PC-3 (cell line): ENCODE measurements around the gene JMJD4. TPM values are rescaled to one million over a fixed set of nuclear protein-coding genes. Genes with fewer than 3 reads are reported as not detected.

Experiments used
- ATAC-seq: fragments of 200-7000 bp; cut with Tn5 transposase; 2 replicates; pipeline ENCODE4 v1.9.1; 2020; ENCODE audit warnings: mild to moderate bottlenecking, moderate library complexity
- BruUV-seq: library from RNA; stranded (reverse); fragments of 400-500 nt; replicated peaks from 2 replicates; lab custom pipeline; 2021; lab: Mats Ljungman, UMichigan
- CTCF ChIA-PET: fragments of 300-600 bp; sonication (Branson Sonifier 250); formaldehyde crosslinking; loops from one replicate; lab custom pipeline; 2022; ENCODE audit warnings: antibody characterized with exemption; lab: Charles Lee
- POLR2A ChIA-PET: fragments of 300-600 bp; sonication (Branson Sonifier 250); formaldehyde crosslinking; loops from one replicate; lab custom pipeline; 2022; ENCODE audit warnings: antibody characterized with exemption; ENCODE audit not compliant: unreplicated experiment; lab: Charles Lee
- DNase-seq: peaks from one replicate; pipeline ENCODE4 v3.0.0-alpha.2; 2015
- H2AFZ ChIP-seq: fragments of 300-600 bp; sonication (generic); 2 replicates; pipeline ENCODE4 v1.6.0; 2016; ENCODE audit warnings: antibody characterized with exemption, low read length
- H3F3A ChIP-seq: fragments of 300-600 bp; sonication (generic); one replicate; pipeline ENCODE4 v1.6.0; 2017; ENCODE audit warnings: antibody characterized with exemption, low read length, control low read depth, mild to moderate bottlenecking; ENCODE audit not compliant: unreplicated experiment
- H3K27ac ChIP-seq: fragments of 300-600 bp; sonication (generic); 2 replicates; pipeline ENCODE4 v1.5.1; 2016; ENCODE audit warnings: mild to moderate bottlenecking, low read length
- H3K27me3 ChIP-seq: fragments of 300-600 bp; sonication (generic); 2 replicates; pipeline ENCODE4 v1.6.1; 2016; ENCODE audit warnings: low read length, mixed read lengths
- H3K36me3 ChIP-seq: fragments of 300-600 bp; sonication (generic); 2 replicates; pipeline ENCODE4 v1.6.1; 2016; ENCODE audit warnings: low read depth, mixed run types, low read length, mixed read lengths
- H3K4me1 ChIP-seq: fragments of 300-600 bp; sonication (generic); 2 replicates; pipeline ENCODE4 v1.5.1; 2016; ENCODE audit warnings: low read length; ENCODE audit not compliant: insufficient read depth
- H3K4me2 ChIP-seq: fragments of 300-600 bp; sonication (generic); 2 replicates; pipeline ENCODE4 v1.6.0; 2016; ENCODE audit warnings: low read length
- H3K4me3 ChIP-seq: fragments of 300-600 bp; sonication (generic); 2 replicates; pipeline ENCODE4 v1.5.1; 2016; ENCODE audit warnings: mild to moderate bottlenecking, low read length, mixed read lengths
- H3K79me2 ChIP-seq: fragments of 300-600 bp; sonication (generic); 2 replicates; pipeline ENCODE4 v1.6.1; 2017; ENCODE audit warnings: low read length, mixed read lengths
- H3K9ac ChIP-seq: fragments of 300-600 bp; sonication (generic); 2 replicates; pipeline ENCODE4 v1.6.0; 2016; ENCODE audit warnings: mild to moderate bottlenecking, low read length
- H3K9me2 ChIP-seq: fragments of 300-600 bp; sonication (generic); replicated peaks from 2 replicates; pipeline ENCODE4 v1.6.1; 2016; ENCODE audit warnings: mixed run types, low read length, mixed read lengths
- H3K9me3 ChIP-seq: fragments of 300-600 bp; sonication (generic); 2 replicates; pipeline ENCODE4 v1.6.1; 2016; ENCODE audit warnings: low read length, mixed read lengths
- H4K20me1 ChIP-seq: fragments of 300-600 bp; sonication (generic); 2 replicates; pipeline ENCODE4 v1.6.1; 2016; ENCODE audit warnings: low read length, mixed read lengths
- CTCF ChIP-seq: fragments of 300-600 bp; sonication (generic); conservative IDR thresholded peaks from 2 replicates; pipeline ENCODE4 v1.5.1; 2017; ENCODE audit warnings: antibody characterized with exemption, low read depth, mild to moderate bottlenecking, low read length
- EZH2 ChIP-seq: fragments of 300-600 bp; sonication (generic); IDR thresholded peaks from one replicate; pipeline ENCODE4 v1.6.1; 2017; ENCODE audit warnings: antibody characterized with exemption, mild to moderate bottlenecking, low read length; ENCODE audit not compliant: unreplicated experiment
- EZH2phosphoT487 ChIP-seq: fragments of 300-600 bp; sonication (generic); IDR thresholded peaks from 2 replicates; pipeline ENCODE4 v1.6.1; 2018; ENCODE audit warnings: mild to moderate bottlenecking, antibody characterized with exemption, low read length, borderline replicate concordance
- intact Hi-C: fragments of 100-400 bp; cut with micrococcal nuclease; formaldehyde crosslinking; loops from 2 replicates; pipeline ENCODE4 v1.9.0; 2023
- total RNA-seq: library from RNA; depleted of rRNA; stranded (reverse); fragments of >200 nt; gene quantifications from 2 replicates; pipeline ENCODE4 v1.2.3, GENCODE V29; 2014

The JMJD4 gene
- total RNA-seq, 1 experiment from 2014 or later, result 80.5 TPM

GRCh38 chr1:227726318-227726717 lies 8.8 kb downstream of the JMJD4 start:
- TF ChIP-seq CTCF (no peak), EZH2 (no peak), EZH2phosphoT487 (no peak)
- H3K4me1 ChIP-seq, result peaks cover 19% of the 10 kb centered on the region
- CTCF ChIA-PET, result no interaction called here
- no peak overlapping the region for H2AFZ ChIP-seq
- no peak overlapping the region for H3K27ac ChIP-seq
- no peak overlapping the region for H3K4me3 ChIP-seq
- H3K9me3 ChIP-seq, result peaks cover 9% of the 10 kb centered on the region; the same call in 1 of the 2 replicates
- intact Hi-C loops, result loop anchor here (5.0 to 10.0 kb wide), 2 partner anchors 164 to 182 kb away; partner anchors contain the start of gene ZNF678
- no peak overlapping the region for H3K4me2 ChIP-seq
- H3K79me2 ChIP-seq, result no peaks in the 10 kb centered on the region
- H3F3A ChIP-seq, result no peaks in the 10 kb centered on the region
- H3K9ac ChIP-seq, result no peak overlapping the region
- H4K20me1 ChIP-seq, result no peaks in the 10 kb centered on the region
- ATAC-seq (no peak), DNase-seq (no peak)
- H3K27me3 ChIP-seq, result no peaks in the 10 kb centered on the region
- no TSS peak for BruUV-seq
- H3K9me2 ChIP-seq, result no peaks in the 10 kb centered on the region
- peaks cover 2% of the 10 kb centered on the region; the same call in 1 of the 2 replicates for H3K36me3 ChIP-seq
- POLR2A ChIA-PET, result no interaction called here

- no peak overlapping the region for H3K4me2 ChIP-seq
- BruUV-seq, result no TSS peak
- POLR2A ChIA-PET, result no interaction called here
- no peak overlapping the region for H3K9ac ChIP-seq
- intact Hi-C loops, result loop anchor here (5.0 to 10.0 kb wide), 2 partner anchors 163 to 180 kb away; partner anchors contain the start of gene ZNF678
- no peaks in the 10 kb centered on the region for H3K79me2 ChIP-seq
- peaks cover 11% of the 10 kb centered on the region; the same call in 1 of the 2 replicates for H3K9me3 ChIP-seq
- H2AFZ ChIP-seq, result no peak overlapping the region
- H3K4me1 ChIP-seq, result peaks cover 19% of the 10 kb centered on the region
- H3K4me3 ChIP-seq, result no peak overlapping the region
- no peak for DNase-seq
- H3K36me3 ChIP-seq, result no peaks in the 10 kb centered on the region
- TF ChIP-seq EZH2 (no peak), CTCF (no peak), EZH2phosphoT487 (no peak)
- H3K9me2 ChIP-seq, result no peaks in the 10 kb centered on the region
- ATAC-seq, result no peak
- no peaks in the 10 kb centered on the region for H3K27me3 ChIP-seq
- no peak overlapping the region for H3K27ac ChIP-seq
- CTCF ChIA-PET, result no interaction called here
- no peaks in the 10 kb centered on the region for H3F3A ChIP-seq
- no peaks in the 10 kb centered on the region for H4K20me1 ChIP-seq
Measured at GRCh38 chr1:227725046-227725445, 10.1 kb downstream of the JMJD4 start.

- TF ChIP-seq EZH2, result no peak
- TF ChIP-seq CTCF, result no peak
- TF ChIP-seq EZH2phosphoT487, result no peak
- Histone ChIP-seq H3K79me2 (no peaks in the 10 kb centered on the region), H3K36me3 (peaks cover 5% of the 10 kb centered on the region; the same call in 1 of the 2 replicates), H3K4me1 (peaks cover 9% of the 10 kb centered on the region), H3K9ac (no peak overlapping the region), H3K4me3 (no peak overlapping the region), H3F3A (no peaks in the 10 kb centered on the region), H3K4me2 (no peak overlapping the region), H3K9me2 (no peaks in the 10 kb centered on the region), H3K27me3 (no peaks in the 10 kb centered on the region), H3K9me3 (peaks cover 26% of the 10 kb centered on the region), H3K27ac (no peak overlapping the region), H4K20me1 (no peaks in the 10 kb centered on the region), H2AFZ (no peak overlapping the region)
- no peak for ATAC-seq
- POLR2A ChIA-PET, result interaction anchor here (0.8 kb wide), 1 partner anchor 211 kb away, joined by 3 read pairs; no protein-coding TSS in a partner anchor
- CTCF ChIA-PET, result interaction anchor here (0.6 kb wide), 1 partner anchor 811 kb away, joined by 3 read pairs; no protein-coding TSS in a partner anchor
- intact Hi-C loops, result loop anchor here (10.0 kb wide), 1 partner anchor 179 kb away; no protein-coding TSS in a partner anchor
- no TSS peak for BruUV-seq
- DNase-seq, result no peak
Measured at GRCh38 chr1:227723474-227723873, 11.6 kb downstream of the JMJD4 start.
